ENCODE measurements around the gene NRCAM.

The NRCAM gene

DNA sequence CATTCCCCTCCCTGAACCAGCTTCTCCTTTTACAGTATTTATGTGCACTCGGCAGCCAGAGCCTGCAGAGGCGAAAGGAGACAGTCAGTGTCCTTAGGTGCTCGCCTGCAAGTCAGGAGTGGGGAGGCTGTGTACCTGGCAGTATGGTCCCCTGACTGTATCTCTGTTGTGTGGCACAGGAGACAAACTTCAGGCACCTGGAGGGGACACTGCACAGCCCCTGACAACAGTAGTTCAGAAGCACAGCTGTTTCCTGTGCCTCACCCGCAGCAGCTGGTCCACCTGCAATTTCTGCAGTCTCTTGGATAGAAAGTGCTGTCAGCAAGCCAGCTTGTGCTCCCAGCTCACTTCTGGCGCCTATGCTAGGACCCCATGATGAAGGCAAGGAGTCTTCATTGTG is 252.7 kb downstream of the NRCAM start:
- peak; percentile 97 for DNase-seq
- H3K79me2 ChIP-seq (ENCODE audit: low read length): no peaks in the 10 kb centered on the region
- H3K36me3 ChIP-seq (replicated peaks; ENCODE audit: insufficient read depth, low read length): no peaks in the 10 kb centered on the region
- H3K4me3 ChIP-seq (ENCODE audit: low read length): peak overlapping the region; percentile 16; the same call in 1 of the 2 replicates
- no peaks in the 10 kb centered on the region for H3K9me3 ChIP-seq (replicated peaks; ENCODE audit: insufficient read depth, low read length)
- no peak for TF ChIP-seq EZH2phosphoT487 (IDR thresholded peaks at IDR 0.05; ENCODE audit: low read length)
- TF ChIP-seq EZH2 (optimal IDR thresholded peaks at IDR 0.05; ENCODE audit: low read depth, low read length): no peak
- TF ChIP-seq, protein P1, sequence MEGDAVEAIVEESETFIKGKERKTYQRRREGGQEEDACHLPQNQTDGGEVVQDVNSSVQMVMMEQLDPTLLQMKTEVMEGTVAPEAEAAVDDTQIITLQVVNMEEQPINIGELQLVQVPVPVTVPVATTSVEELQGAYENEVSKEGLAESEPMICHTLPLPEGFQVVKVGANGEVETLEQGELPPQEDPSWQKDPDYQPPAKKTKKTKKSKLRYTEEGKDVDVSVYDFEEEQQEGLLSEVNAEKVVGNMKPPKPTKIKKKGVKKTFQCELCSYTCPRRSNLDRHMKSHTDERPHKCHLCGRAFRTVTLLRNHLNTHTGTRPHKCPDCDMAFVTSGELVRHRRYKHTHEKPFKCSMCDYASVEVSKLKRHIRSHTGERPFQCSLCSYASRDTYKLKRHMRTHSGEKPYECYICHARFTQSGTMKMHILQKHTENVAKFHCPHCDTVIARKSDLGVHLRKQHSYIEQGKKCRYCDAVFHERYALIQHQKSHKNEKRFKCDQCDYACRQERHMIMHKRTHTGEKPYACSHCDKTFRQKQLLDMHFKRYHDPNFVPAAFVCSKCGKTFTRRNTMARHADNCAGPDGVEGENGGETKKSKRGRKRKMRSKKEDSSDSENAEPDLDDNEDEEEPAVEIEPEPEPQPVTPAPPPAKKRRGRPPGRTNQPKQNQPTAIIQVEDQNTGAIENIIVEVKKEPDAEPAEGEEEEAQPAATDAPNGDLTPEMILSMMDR (IDR thresholded peaks at IDR 0.05; ENCODE audit: low read length): no peak; the same call in 1 of the 2 replicates
- no peaks in the 10 kb centered on the region for H3K9me2 ChIP-seq (replicated peaks; ENCODE audit: insufficient read depth, low read length)
- H3K27me3 ChIP-seq (replicated peaks; ENCODE audit: insufficient read depth, low read length): no peaks in the 10 kb centered on the region
- no peaks in the 10 kb centered on the region for H4K20me1 ChIP-seq (ENCODE audit: insufficient read depth, low read length)
- H2AFZ ChIP-seq (ENCODE audit: low read length): peak overlapping the region; percentile 29
- peaks cover 26% of the 10 kb centered on the region for H3K4me1 ChIP-seq (ENCODE audit: low read length)
- H3K9ac ChIP-seq (ENCODE audit: low read length): peak overlapping the region; percentile 33; the same call in 1 of the 2 replicates
- peaks cover 17% of the 10 kb centered on the region for H3F3A ChIP-seq (ENCODE audit: insufficient read depth, low read length)
- H3K4me2 ChIP-seq (ENCODE audit: low read depth, low read length): peak overlapping the region; percentile 76
- peak overlapping the region; percentile 57 for H3K27ac ChIP-seq (ENCODE audit: low read length)

DNA sequence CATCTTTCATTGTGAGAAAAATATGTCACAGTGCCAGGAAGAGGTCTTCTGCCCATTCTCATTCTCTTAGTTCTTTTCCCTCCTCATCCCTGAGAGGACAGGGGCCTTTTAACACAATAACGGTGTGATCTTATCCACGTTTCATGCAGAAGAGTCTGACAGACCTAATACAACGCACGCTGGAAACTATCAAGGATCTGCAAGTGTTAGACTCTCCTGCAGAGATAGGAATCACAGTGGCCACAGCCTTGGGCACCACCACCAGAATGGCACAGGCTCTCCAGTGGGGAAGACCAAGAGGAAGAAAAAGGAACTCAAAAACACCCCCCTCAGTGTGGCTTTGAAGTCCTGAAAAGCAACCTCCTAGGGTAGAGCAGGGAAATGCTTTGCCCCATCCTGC is 253.5 kb downstream of the NRCAM start:
- no peaks in the 10 kb centered on the region for H3K9me3 ChIP-seq (replicated peaks; ENCODE audit: insufficient read depth, low read length)
- peaks cover 26% of the 10 kb centered on the region for H3K4me1 ChIP-seq (ENCODE audit: low read length)
- no peaks in the 10 kb centered on the region for H4K20me1 ChIP-seq (ENCODE audit: insufficient read depth, low read length)
- DNase-seq: no peak
- H3K36me3 ChIP-seq (replicated peaks; ENCODE audit: insufficient read depth, low read length): no peaks in the 10 kb centered on the region
- H3K79me2 ChIP-seq (ENCODE audit: low read length): no peaks in the 10 kb centered on the region
- no peak overlapping the region; the same call in 1 of the 2 replicates for H3K9ac ChIP-seq (ENCODE audit: low read length)
- H3F3A ChIP-seq (ENCODE audit: insufficient read depth, low read length): peaks cover 17% of the 10 kb centered on the region
- peak overlapping the region; percentile 76 for H3K4me2 ChIP-seq (ENCODE audit: low read depth, low read length)
- peak overlapping the region; percentile 57; the same call in 1 of the 2 replicates for H3K27ac ChIP-seq (ENCODE audit: low read length)
- H3K27me3 ChIP-seq (replicated peaks; ENCODE audit: insufficient read depth, low read length): no peaks in the 10 kb centered on the region
- H3K9me2 ChIP-seq (replicated peaks; ENCODE audit: insufficient read depth, low read length): no peaks in the 10 kb centered on the region
- H2AFZ ChIP-seq (ENCODE audit: low read length): 0 out of 2 replicates have a peak overlapping the region, but pooled peaks have one; percentile 29
- TF ChIP-seq, protein P1 (IDR thresholded peaks at IDR 0.05; ENCODE audit: low read length): no peak
- TF ChIP-seq EZH2phosphoT487 (IDR thresholded peaks at IDR 0.05; ENCODE audit: low read length): no peak
- TF ChIP-seq EZH2 (optimal IDR thresholded peaks at IDR 0.05; ENCODE audit: low read depth, low read length): no peak
- H3K4me3 ChIP-seq (ENCODE audit: low read length): no peak overlapping the region

DNA sequence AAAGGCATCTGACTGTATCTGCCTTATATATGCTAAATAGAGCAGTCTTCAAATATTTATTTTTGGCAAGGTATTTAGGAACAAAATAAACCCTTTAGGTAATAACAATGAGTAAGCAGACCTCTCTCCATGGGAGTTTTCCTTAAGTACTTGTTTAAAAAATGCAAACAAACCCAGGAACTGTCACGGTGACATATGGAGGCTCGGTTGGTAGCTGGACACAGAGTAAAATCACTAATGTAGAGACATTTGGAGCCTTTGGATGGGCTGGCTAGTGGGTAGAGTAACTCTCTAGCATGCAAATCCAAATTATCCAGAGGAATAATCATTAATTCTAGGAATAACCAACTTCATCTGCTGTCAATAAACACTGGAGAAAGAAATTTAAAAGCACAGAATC is 254.5 kb downstream of the NRCAM start:
- no peak for TF ChIP-seq EZH2 (optimal IDR thresholded peaks at IDR 0.05; ENCODE audit: low read depth, low read length)
- no peak overlapping the region for H3K9ac ChIP-seq (ENCODE audit: low read length)
- no peak overlapping the region for H3K4me3 ChIP-seq (ENCODE audit: low read length)
- no peaks in the 10 kb centered on the region for H3K27me3 ChIP-seq (replicated peaks; ENCODE audit: insufficient read depth, low read length)
- no peaks in the 10 kb centered on the region for H4K20me1 ChIP-seq (ENCODE audit: insufficient read depth, low read length)
- H2AFZ ChIP-seq (ENCODE audit: low read length): no peak overlapping the region
- H3K79me2 ChIP-seq (ENCODE audit: low read length): no peaks in the 10 kb centered on the region
- no peak overlapping the region for H3K27ac ChIP-seq (ENCODE audit: low read length)
- no peak overlapping the region for H3K4me2 ChIP-seq (ENCODE audit: low read depth, low read length)
- peaks cover 17% of the 10 kb centered on the region for H3F3A ChIP-seq (ENCODE audit: insufficient read depth, low read length)
- peaks cover 26% of the 10 kb centered on the region for H3K4me1 ChIP-seq (ENCODE audit: low read length)
- no peak for DNase-seq
- no peaks in the 10 kb centered on the region for H3K9me3 ChIP-seq (replicated peaks; ENCODE audit: insufficient read depth, low read length)
- H3K9me2 ChIP-seq (replicated peaks; ENCODE audit: insufficient read depth, low read length): no peaks in the 10 kb centered on the region
- H3K36me3 ChIP-seq (replicated peaks; ENCODE audit: insufficient read depth, low read length): no peaks in the 10 kb centered on the region

DNA sequence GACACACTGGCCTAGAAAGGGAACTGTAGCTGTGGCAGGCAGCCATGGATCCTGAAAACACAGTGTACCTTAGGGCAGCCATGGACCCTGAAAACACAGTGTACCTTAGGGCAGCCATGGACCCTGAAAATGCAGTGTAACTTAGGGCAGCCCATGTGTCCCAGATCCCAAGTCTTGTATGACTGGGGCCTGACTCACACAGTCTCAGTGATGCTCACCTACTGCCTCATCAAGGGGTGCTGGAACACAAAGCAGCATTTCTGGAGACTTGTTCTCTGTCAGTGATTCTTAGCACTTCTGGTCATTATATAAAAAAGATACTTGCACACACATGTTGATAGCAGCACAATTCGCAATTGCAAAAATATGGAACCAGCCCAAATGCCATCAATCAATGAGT is 255.9 kb downstream of the NRCAM start:
- H3F3A ChIP-seq (ENCODE audit: insufficient read depth, low read length): peaks cover 17% of the 10 kb centered on the region
- no peaks in the 10 kb centered on the region for H3K79me2 ChIP-seq (ENCODE audit: low read length)
- no peak overlapping the region for H3K4me3 ChIP-seq (ENCODE audit: low read length)
- TF ChIP-seq, protein P1 (IDR thresholded peaks at IDR 0.05; ENCODE audit: low read length): no peak
- no peak for TF ChIP-seq EZH2 (optimal IDR thresholded peaks at IDR 0.05; ENCODE audit: low read depth, low read length)
- no peak for TF ChIP-seq EZH2phosphoT487 (IDR thresholded peaks at IDR 0.05; ENCODE audit: low read length)
- H3K9ac ChIP-seq (ENCODE audit: low read length): no peak overlapping the region
- no peak overlapping the region for H3K27ac ChIP-seq (ENCODE audit: low read length)
- DNase-seq: no peak
- H4K20me1 ChIP-seq (ENCODE audit: insufficient read depth, low read length): no peaks in the 10 kb centered on the region
- H3K9me3 ChIP-seq (replicated peaks; ENCODE audit: insufficient read depth, low read length): no peaks in the 10 kb centered on the region
- no peaks in the 10 kb centered on the region for H3K36me3 ChIP-seq (replicated peaks; ENCODE audit: insufficient read depth, low read length)
- H3K27me3 ChIP-seq (replicated peaks; ENCODE audit: insufficient read depth, low read length): no peaks in the 10 kb centered on the region
- no peak overlapping the region for H2AFZ ChIP-seq (ENCODE audit: low read length)
- no peak overlapping the region for H3K4me2 ChIP-seq (ENCODE audit: low read depth, low read length)
- peaks cover 29% of the 10 kb centered on the region for H3K4me1 ChIP-seq (ENCODE audit: low read length)
- no peaks in the 10 kb centered on the region for H3K9me2 ChIP-seq (replicated peaks; ENCODE audit: insufficient read depth, low read length)

Data from MM.1S (cell line).